ENCODE results near the gene FAM131B.

DNA sequence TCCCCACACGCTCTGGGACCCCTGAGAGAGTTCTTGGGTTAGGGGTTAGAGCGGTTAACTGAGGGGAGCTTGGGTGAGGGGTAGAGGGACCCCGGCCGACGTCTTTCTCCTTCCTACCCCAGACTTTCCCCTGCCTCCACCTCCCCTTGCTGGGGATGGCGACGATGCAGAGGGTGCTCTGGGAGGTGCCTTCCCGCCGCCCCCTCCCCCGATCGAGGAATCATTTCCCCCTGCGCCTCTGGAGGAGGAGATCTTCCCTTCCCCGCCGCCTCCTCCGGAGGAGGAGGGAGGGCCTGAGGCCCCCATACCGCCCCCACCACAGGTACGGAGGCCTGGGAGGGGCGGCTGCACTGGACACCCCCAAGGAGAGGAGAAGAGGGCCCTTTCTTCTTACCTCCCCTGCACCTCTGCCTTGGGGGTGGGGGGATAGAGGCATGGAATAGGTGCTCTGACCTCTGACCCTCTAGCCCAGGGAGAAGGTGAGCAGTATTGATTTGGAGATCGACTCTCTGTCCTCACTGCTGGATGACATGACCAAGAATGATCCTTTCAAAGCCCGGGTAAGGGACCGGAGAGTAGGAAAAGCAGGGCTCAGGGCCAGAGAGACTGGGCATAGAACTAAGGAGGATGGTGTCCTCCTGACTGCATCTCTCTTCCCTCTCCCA, 19.7 kb upstream of the FAM131B start:
- TF ChIP-seq POLR2A (IDR thresholded peaks at IDR 0.05) = no peak
- TF ChIP-seq, protein P1, sequence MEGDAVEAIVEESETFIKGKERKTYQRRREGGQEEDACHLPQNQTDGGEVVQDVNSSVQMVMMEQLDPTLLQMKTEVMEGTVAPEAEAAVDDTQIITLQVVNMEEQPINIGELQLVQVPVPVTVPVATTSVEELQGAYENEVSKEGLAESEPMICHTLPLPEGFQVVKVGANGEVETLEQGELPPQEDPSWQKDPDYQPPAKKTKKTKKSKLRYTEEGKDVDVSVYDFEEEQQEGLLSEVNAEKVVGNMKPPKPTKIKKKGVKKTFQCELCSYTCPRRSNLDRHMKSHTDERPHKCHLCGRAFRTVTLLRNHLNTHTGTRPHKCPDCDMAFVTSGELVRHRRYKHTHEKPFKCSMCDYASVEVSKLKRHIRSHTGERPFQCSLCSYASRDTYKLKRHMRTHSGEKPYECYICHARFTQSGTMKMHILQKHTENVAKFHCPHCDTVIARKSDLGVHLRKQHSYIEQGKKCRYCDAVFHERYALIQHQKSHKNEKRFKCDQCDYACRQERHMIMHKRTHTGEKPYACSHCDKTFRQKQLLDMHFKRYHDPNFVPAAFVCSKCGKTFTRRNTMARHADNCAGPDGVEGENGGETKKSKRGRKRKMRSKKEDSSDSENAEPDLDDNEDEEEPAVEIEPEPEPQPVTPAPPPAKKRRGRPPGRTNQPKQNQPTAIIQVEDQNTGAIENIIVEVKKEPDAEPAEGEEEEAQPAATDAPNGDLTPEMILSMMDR (IDR thresholded peaks at IDR 0.05) = no peak

All from thyroid gland (tissue), 4 donors.